Adrenal gland (tissue), 12 donors: ENCODE measurements around the gene C3. TPM values are rescaled to one million over a fixed set of nuclear protein-coding genes. Genes with fewer than 3 reads are reported as not detected.

ENCODE experiments used
- DNase-seq, 7 donors: peaks; one replicate each; pipeline ENCODE4 v3.0.0-alpha.2; 2019 to 2020
- H3K27ac ChIP-seq, 5 donors: fragments of 200-600 bp; sonication (generic) in 4 of 5; 1 replicate in 3 of 5; 2 replicates in 2 of 5; pipeline versions ENCODE4 v1.5.1 to v1.8.0; 2016 to 2020; ENCODE audit warnings: mild to moderate bottlenecking in 1 of 5
- H3K27me3 ChIP-seq: fragments of 200-600 bp; 2 replicates; pipeline ENCODE4 v1.8.0; 2021
- H3K36me3 ChIP-seq, 2 donors: fragments of 200-600 bp; replicated peaks in 1 of 2; 1 replicate in 1 of 2; 2 replicates in 1 of 2; pipeline versions ENCODE4 v1.5.1 to v1.8.0; 2018 to 2022
- H3K4me1 ChIP-seq, 2 donors: fragments of 200-600 bp; replicated peaks in 1 of 2; 1 replicate in 1 of 2; 2 replicates in 1 of 2; pipeline versions ENCODE4 v1.5.1 to v1.8.0; 2018 to 2021
- H3K4me3 ChIP-seq, 4 donors: fragments of 200-600 bp; sonication (generic) in 3 of 4; one replicate each; pipeline ENCODE4 v1.5.1; 2016 to 2018
- H3K9me3 ChIP-seq, 3 donors: fragments of 200-600 bp; sonication (generic) in 1 of 3; replicated peaks in 1 of 3; 1 replicate in 2 of 3; 2 replicates in 1 of 3; pipeline versions ENCODE4 v1.5.1 to v1.8.0; 2016 to 2021
- CTCF ChIP-seq, 6 experiments: fragments of 450-650 bp in 4 of 6; fragments of 200-600 bp in 2 of 6; sonication (generic) in 1 of 6; IDR thresholded peaks; 1 replicate in 5 of 6; 2 replicates in 1 of 6; pipeline versions ENCODE4 v1.5.1 to v1.8.0; 2016 to 2021; ENCODE audit warnings: antibody characterized with exemption in 6 of 6, mild to moderate bottlenecking in 2 of 6, moderate library complexity in 1 of 6
- POLR2A ChIP-seq, 2 donors: fragments of 450-650 bp; IDR thresholded peaks; one replicate each; pipeline ENCODE4 v1.6.1; 2017; ENCODE audit warnings: antibody characterized with exemption in 2 of 2, mild to moderate bottlenecking in 2 of 2, moderate library complexity in 1 of 2
- WGBS, 4 donors: extraction: QIAGEN DNeasy Blood & Tissue Kit in 2 of 4; methylation state at CpG; one replicate each; pipeline versions ENCODE4 v1.1.5 to v1.1.7; 2013 to 2017; 5-methylcytosine and 5-hydroxymethylcytosine counted together
- intact Hi-C, 2 donors: fragments of 100-400 bp; cut with DNase I; formaldehyde crosslinking; loops; one replicate each; pipeline versions ENCODE4 v1.14.1 to v1.15.0; 2022 to 2023
- polyA plus RNA-seq, 3 donors: library from polyadenylated mRNA; stranded (reverse); fragments of 200-250 nt in 2 of 3; fragments of 350-450 nt in 1 of 3; fragmentation: Illumina TruSeq in 1 of 3; extraction: RNeasy Lipid Tissue Mini Kit (QIAGEN cat#74804) in 1 of 3; gene quantifications; one replicate each; pipeline ENCODE4 v1.2.3, GENCODE V29; 2013 to 2014
- total RNA-seq, 9 donors: library from RNA; depleted of rRNA in 4 of 9; stranded (reverse); fragments of >200 nt in 4 of 9; fragments of 120-200 nt in 1 of 9; fragmentation: NEBNext Ultra II Directional in 1 of 9; extraction: Animal tissue kit (Norgen Biotek cat#: 25700) in 1 of 9; gene quantifications; one replicate each; pipeline versions ENCODE4 v1.1.0 to v1.2.4, GENCODE V29; 2013 to 2023
- donor health status: healthy with polysubstance abuse.
- donor health status: Bipolar disorder and iron deficiency.
- donor health status: DM: yes; HTN: yes; CAD: no.
- donor health status: DM: no; HTN: no; CAD: no.
- donor health status: DM: no; HTN: no; CAD: no.
- donor health status: DM: yes; HTN: yes; CAD: no.

C3 gene
- total and polyA plus RNA-seq, 12 donors, result 2.4 to 5,179 (median 2,192) TPM

DNA sequence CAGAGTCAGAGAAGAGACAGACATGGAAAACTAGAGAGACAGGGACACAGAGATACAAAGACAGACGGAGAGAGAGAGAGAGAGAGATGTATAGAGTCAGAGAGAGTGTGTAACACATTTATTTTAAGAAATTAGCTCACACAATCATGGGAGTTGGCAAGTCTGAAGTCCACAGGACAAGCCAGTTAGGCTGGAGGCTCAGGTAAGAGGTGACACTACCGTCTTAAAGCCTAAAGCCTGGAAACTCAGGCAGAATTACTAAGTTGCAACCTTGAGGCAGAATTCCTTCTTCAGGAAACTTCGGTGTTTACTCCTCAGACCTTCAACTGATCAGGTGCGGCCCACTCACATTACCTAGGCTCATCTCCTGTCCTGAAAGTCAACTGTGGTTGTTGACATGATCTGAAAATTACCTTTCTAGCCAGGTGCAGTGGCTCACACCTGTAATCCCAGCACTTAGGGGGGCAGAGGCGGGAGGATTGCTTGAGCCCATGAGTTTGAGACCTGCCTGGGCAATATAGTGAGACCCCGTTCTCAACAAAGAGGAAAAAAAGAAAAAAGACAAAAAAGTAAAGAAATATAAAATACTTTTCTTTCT lies 47.7 kb downstream of the C3 start:
- Histone ChIP-seq H3K4me1 (peaks cover 0 to 7% of the 10 kb centered on the region in 2 donors), H3K27ac (no peak overlapping the region), H3K9me3 (no peaks in the 10 kb centered on the region), H3K36me3 (peaks cover 0 to 16% of the 10 kb centered on the region in 2 donors), H3K27me3 (no peaks in the 10 kb centered on the region), H3K4me3 (no peak overlapping the region)
- no peak for TF ChIP-seq POLR2A (IDR thresholded peaks at IDR 0.05)
- TF ChIP-seq CTCF (IDR thresholded peaks at IDR 0.05), result no peak
- WGBS, 4 donors, result 85 to 90% (median 89%) methylated on average over 6 of the region's 6 CpGs
- no peak for DNase-seq
- intact Hi-C loops, result no loop called here

- 63 to 68% (median 66%) methylated on average over 4 of the region's 4 CpGs for WGBS, 4 donors
- H3K27me3 ChIP-seq, result no peaks in the 10 kb centered on the region
Measured at GRCh38 chr19:6671960-6672359, 48.5 kb downstream of the C3 start.

DNA sequence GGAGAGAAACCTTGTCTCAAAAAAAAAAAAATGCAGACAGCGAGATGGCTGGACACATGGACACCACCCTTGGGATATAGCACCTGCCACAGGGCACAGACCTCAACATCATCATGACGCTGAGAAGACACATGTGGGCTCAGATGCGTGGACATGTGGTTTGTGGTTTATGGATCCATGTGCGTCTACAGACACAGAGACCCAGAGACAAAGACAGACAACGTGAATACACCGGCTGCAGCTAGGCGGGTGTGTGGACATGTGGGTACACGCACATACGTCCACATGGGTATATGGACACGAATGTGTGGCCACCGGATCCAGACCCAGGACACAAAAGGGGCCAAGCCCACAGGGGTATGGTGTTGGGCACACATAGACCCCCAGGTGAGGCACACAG lies 51.8 kb downstream of the C3 start:
- Histone ChIP-seq H3K4me3 (no peak overlapping the region), H3K4me1 (no peaks in the 10 kb centered on the region), H3K36me3 (no peaks in the 10 kb centered on the region), H3K27me3 (no peaks in the 10 kb centered on the region), H3K9me3 (no peaks in the 10 kb centered on the region), H3K27ac (no peak overlapping the region)
- intact Hi-C loops, result no loop called here
- DNase-seq, result no peak
- WGBS, 4 donors, result 75 to 81% (median 79%) methylated on average over 10 to 11 of the region's 11 CpGs
- no peak for TF ChIP-seq CTCF (IDR thresholded peaks at IDR 0.05)
- TF ChIP-seq POLR2A (IDR thresholded peaks at IDR 0.05), result no peak

More at GRCh38 chr19:6671960-6672359, 48.5 kb downstream of the C3 start:
- intact Hi-C loops, result no loop called here
- Histone ChIP-seq H3K4me1 (peaks cover 0 to 7% of the 10 kb centered on the region in 2 donors), H3K36me3 (peaks cover 0 to 9% of the 10 kb centered on the region in 2 donors), H3K27ac (no peak overlapping the region), H3K9me3 (no peaks in the 10 kb centered on the region), H3K4me3 (no peak overlapping the region)
- TF ChIP-seq POLR2A (IDR thresholded peaks at IDR 0.05) (no peak), CTCF (IDR thresholded peaks at IDR 0.05) (no peak)
- no peak for DNase-seq

DNA sequence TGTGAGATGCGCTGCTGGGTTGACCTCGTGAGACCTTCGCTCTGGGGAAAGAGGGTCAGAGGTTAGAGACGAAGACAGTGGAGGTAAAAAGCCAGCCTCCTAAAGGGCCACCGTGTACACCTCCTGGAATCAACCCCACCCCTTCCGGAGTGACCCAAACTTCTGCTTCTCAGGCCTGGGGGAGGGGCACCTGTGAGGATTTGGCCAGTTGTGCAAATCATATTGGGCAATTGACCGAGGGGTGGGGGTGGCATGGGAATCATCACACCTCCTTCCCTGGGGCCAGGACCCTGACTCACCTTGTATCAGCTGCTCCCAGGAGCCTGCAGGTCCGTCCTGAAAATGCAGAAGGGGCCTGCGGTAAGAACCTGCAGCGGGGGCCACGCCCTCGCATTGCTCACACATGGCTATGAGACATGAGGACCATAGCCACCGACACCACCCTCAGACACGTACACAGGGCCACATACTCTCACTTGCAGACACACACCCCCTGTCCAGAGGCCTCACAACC lies 53.3 kb downstream of the C3 start:
- Histone ChIP-seq H3K4me3 (no peak overlapping the region), H3K27ac (no peak overlapping the region), H3K36me3 (no peaks in the 10 kb centered on the region), H3K9me3 (no peaks in the 10 kb centered on the region), H3K27me3 (no peaks in the 10 kb centered on the region), H3K4me1 (no peaks in the 10 kb centered on the region)
- no peak for TF ChIP-seq CTCF (IDR thresholded peaks at IDR 0.05)
- TF ChIP-seq POLR2A (IDR thresholded peaks at IDR 0.05), result no peak
- DNase-seq, result no peak
- WGBS, 4 donors, result 75 to 83% (median 77%) methylated on average over 10 to 14 of the region's 14 CpGs
- intact Hi-C loops, result no loop called here
